Astrocyte of the cerebellum (primary cell): ENCODE measurements around the gene TIMM44.

Experiments used
- DNase-seq: peaks from one replicate; pipeline ENCODE4 v3.0.0-alpha.2; 2011; ENCODE audit warnings: low read depth
- H3K4me3 ChIP-seq: 2 replicates; pipeline ENCODE4 v1.5.1; 2011; ENCODE audit warnings: mild to moderate bottlenecking, low read depth, low read length, moderate library complexity
- CTCF ChIP-seq: IDR thresholded peaks from 2 replicates; pipeline ENCODE4 v1.5.1; 2012; ENCODE audit warnings: low read length, low read depth, moderate library complexity, mild to moderate bottlenecking; ENCODE audit errors: missing control alignments
- in situ Hi-C: cut with HindIII; loops from 2 replicates; pipeline ENCODE4 v1.10.0; 2017; ENCODE audit warnings: low sequenced_read_pairs

The TIMM44 gene

GRCh38 chr19:7904074-7905020, 39.1 kb downstream of the TIMM44 start:
- in situ Hi-C loops = no loop called here
- H3K4me3 ChIP-seq = peak overlapping the region; percentile 86
- DNase-seq = no peak
- TF ChIP-seq CTCF = no peak

- H3K4me3 ChIP-seq = peak within 1 kb of the TSS; percentile 86
- in situ Hi-C loops = no loop called here
- peak; percentile 61 for TF ChIP-seq CTCF
- DNase-seq = peak; percentile 98
Measured at GRCh38 chr19:7903244-7904073, 40.0 kb downstream of the TIMM44 start, which contains the start of gene MAP2K7. TSS of gene MAP2K7 (plus strand) at chr19:7903877. CDS start at chr19:7903945, 68 bp downstream.

- H3K4me3 ChIP-seq = peak overlapping the region; percentile 67
- DNase-seq = no peak
- in situ Hi-C loops = no loop called here
- no peak for TF ChIP-seq CTCF
Measured at GRCh38 chr19:7902796-7903243, 40.6 kb downstream of the TIMM44 start.

GRCh38 chr19:7901337-7901736, 42.1 kb downstream of the TIMM44 start:
- in situ Hi-C loops = no loop called here
- no peak overlapping the region for H3K4me3 ChIP-seq
- no peak for TF ChIP-seq CTCF
- no peak for DNase-seq

GRCh38 chr19:7900931-7901330, 42.5 kb downstream of the TIMM44 start:
- no peak overlapping the region for H3K4me3 ChIP-seq
- TF ChIP-seq CTCF = no peak
- in situ Hi-C loops = no loop called here
- no peak for DNase-seq

- no peak overlapping the region for H3K4me3 ChIP-seq
- no peak for DNase-seq
- in situ Hi-C loops = no loop called here
- no peak for TF ChIP-seq CTCF
Measured at GRCh38 chr19:7900401-7900870, 43.0 kb downstream of the TIMM44 start.
